Stimulated activated CD4-positive, alpha-beta T cell treated with anti-CD3 and anti-CD28 coated beads, Interleukin-2, amount 100 ng/mL, for 4 hours (primary cell): Measurements from ENCODE around the gene DACT3.
A peak's percentile ranks its signal among the peaks of the same experiment; 100 is the strongest.
"Not testable (repeated sequence)": the region's sequence is repeated elsewhere in the genome, so short reads cannot be mapped to it uniquely, and the experiment has no call there.

Experiments used
- DNase-seq: peaks from one replicate; pipeline ENCODE4 v3.0.0-alpha.2; 2020; ENCODE audit warnings: low read depth

DACT3 gene

GRCh38 chr19:46634045-46634655 lies 26.8 kb downstream of the DACT3 start:
- DNase-seq, result peak; percentile 92

DNA sequence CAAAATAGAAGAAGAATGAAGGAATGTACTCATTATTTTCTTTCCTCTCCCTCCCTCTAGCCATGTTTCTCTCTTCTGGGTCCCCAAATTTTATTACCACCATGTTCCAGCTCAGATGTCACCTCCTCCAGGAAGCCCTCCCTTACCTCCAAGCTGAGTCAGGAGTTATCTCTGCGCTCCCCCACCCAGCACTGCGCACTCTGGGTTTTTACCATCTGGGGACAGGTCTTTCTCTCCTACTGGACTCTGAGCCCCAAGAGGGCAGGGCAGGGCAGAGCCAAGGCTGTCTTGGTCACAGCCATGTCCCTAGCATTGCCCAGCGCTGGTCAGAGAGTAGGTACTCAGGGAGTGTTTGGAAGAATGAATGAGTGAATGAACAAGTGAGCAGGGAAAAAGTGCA lies 27.9 kb downstream of the DACT3 start:
- no peak for DNase-seq

DNA sequence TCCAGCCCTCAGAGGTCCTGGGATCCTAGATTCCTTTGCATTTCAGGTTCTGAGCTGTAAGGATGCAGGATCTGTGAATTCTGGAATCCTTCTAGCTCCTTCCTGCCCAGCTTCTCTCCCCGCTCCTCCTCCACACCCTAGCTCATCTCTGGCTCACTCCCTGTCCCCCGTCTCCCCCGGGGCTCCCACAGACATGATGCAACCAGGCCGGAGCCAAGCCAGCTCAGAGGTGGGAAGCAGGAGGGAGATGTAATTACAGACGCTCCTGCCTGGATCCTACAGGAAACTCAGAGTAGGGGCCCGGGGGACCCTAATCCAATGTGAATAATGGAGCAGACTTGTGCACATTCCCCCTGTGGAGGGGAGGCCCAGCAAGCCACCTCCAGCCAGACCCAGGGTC lies 29.5 kb downstream of the DACT3 start:
- no peak for DNase-seq

DNA sequence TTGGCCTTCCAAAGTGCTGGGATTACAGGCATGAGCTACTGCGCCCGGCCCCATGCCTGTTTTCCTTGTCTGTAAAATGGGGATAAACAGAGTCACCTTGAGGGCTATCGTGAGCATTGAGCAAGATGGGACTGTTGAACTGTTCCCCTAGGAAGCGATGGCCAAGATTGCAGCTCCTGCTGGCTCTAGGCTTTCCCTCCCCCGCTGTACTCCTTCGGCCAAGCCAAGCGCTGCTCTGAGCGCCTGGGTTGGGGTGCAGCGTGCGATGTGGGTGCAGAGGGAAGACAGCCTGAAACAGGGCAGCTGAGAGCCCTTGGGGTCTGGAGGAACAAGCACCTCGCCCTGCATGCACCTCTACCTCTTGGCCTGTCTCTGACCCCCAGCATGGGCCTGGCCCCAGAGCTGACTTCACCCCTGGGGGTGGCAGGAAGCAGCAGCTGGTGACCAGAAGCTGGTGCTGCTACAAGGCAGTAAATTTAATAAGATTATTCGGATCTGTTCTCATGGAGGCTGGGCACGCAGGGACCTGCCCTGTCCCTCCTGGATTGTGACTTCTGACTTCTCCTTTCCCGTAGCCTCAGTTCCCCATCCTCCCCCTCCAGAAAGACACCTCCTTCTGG lies 30.3 kb downstream of the DACT3 start:
- DNase-seq, result no peak

DNA sequence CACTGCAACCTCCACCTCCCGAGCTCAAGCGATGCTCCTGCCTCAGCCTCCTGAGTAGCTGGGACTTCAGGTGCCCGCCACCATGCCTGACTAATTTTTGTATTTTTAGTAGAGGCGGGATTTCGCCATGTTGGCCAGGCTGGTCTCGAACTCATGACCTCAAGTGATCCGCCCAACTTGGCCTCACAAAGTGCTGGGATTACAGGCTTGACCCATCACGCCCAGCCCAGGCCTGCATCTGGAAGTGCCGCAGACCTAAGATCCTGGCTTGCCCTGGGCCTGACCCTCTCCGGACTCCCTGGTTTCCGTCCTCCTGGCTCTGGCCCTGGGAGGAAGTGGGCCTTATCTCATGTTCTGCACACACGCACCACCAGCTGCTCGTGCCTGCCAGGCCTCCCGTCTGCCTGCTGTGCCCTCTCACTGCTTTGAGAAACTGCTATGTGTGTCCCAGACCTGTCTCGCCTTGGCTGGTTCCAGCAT lies 31.4 kb downstream of the DACT3 start:
- DNase-seq, result no peak

DNA sequence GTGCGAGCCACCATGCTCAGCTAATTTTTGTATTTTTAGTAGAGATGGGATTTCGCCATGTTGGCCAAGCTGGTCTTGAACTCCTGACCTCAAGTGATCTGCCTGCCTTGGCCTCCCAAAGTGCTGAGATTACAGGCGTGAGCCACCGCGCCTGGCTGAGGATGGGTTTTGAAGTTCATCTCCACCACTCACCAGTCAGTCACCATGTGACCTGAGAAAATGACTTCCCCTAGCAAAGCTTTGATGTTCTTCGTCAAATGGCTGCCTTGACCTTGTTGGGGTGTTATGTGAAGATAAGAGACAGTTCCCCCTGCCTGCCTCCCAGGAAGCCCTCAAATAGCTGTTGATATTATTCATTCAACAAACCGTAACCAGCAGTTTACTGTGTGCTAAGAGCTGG lies 32.0 kb downstream of the DACT3 start:
- not testable (repeated sequence) for DNase-seq

DNA sequence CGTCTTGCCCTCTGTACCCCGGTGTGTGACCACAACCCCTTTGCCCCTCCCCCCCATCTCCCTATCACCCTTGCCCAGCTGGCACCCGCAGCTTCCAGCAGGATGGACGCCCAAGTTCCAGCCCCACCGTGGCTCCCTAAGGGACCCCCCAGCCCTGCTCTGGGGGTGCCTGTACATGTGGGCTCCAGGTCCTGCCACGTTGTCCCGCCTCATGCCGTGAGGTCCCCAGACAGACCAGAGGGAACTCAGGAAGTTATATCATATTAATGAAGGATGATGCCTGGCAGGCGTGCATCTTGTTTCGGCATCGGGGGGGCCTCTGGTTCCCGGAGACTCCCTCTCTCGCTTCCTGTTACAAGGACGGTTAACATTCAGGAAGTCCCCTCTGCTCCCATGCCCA lies 34.5 kb downstream of the DACT3 start:
- no peak for DNase-seq

GRCh38 chr19:46625731-46626130 lies 35.3 kb downstream of the DACT3 start:
- no peak for DNase-seq

- DNase-seq, result no peak
Observed at GRCh38 chr19:46624958-46625661, 35.9 kb downstream of the DACT3 start, which contains the start of gene PTGIR. TSS of gene PTGIR (minus strand) at chr19:46625089. CDS start at chr19:46624225, 864 bp downstream.

DNA sequence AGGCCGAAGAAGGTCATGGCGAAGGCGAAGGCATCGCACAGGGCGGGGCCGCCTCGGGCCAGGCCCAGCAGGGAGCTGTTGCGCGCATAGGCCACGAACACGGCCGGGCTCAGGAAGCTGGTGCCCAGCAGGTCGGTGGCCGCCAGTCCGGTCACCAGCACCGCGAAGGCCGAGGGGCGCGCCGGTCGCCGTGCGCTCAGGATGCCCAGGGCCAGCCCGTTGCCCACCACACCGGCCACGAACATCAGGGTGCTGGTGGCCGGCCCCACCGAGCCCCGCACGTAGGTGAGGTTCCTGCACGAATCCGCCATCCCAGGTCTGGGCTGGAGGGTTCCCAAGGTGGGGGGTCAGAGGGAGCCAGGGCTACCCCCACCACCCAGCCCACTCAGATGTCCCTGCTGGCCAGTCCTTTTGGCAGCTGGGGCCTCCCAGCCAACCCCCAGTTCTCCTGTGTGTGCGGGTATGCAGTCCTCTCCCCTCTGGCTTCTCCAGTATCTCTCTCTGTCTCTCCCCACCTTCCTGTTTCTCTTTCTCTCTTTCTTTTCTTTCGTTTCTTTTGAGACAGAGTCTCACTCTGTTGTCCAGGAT lies 37.0 kb downstream of the DACT3 start:
- DNase-seq, result no peak

DNA sequence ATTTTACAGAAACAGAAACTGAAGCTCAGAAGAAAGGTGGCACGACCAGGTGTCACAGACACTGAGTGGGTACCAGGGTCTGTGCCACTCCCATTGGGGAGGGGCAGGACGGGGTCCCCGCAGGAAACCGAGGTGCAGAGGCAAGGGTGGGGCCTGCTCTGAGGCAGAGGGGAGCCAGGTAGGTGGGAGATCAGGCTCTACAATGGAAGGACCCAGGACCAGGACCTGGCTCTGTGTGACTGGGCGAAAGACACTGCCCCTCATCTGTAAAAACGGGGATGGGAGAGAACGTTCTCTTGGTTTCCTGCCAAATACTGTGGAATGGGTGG lies 38.9 kb downstream of the DACT3 start:
- no peak for DNase-seq

DNA sequence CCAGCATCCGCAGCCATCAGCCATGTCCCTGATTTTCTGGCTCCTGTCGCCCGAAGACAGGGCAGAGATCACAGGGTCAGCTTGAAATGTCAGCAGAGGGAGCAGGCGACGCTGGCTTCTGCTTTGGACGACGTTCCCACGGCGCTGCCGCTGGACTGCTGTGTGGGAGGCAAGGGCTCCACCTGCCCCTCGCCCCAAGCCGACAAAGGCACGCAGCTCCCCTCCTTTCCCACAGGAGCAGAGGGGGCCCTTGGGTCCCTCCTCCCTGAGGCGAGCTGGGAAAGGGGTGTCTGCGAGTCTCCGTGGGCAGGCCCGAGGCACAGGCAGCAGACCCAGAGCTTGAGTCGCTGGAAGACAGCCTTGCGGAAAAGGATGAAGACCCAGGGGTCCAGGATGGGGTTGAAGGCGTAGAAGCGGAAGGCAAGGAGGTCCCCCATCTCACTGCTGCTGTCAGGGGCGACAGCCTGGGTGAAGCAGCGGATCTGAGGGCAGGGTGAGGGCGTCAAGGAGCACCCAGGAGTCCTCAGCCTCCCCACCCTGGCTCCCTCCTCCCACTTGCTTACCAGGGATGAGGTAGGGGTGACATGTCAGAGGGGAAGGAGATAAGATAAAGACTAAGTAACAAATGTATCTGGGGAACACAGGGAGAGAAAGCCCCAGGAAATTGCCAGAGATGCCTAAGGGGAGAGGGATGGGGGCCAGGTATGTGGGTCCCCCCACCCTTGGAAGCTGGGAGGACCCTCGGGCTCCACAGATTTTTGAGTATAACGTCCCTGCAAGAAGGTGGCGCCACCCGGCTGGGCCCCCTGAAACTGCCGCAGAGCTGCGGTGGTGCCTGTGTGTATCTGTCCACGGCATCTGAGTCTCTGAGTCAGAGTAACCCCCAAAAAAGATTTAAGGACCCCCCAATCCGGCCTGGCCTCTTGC lies 39.5 kb downstream of the DACT3 start:
- no peak for DNase-seq

GRCh38 chr19:46620716-46621115 lies 40.3 kb downstream of the DACT3 start:
- DNase-seq, result no peak

- no peak for DNase-seq
Observed at GRCh38 chr19:46620267-46620666, 40.7 kb downstream of the DACT3 start.

DNA sequence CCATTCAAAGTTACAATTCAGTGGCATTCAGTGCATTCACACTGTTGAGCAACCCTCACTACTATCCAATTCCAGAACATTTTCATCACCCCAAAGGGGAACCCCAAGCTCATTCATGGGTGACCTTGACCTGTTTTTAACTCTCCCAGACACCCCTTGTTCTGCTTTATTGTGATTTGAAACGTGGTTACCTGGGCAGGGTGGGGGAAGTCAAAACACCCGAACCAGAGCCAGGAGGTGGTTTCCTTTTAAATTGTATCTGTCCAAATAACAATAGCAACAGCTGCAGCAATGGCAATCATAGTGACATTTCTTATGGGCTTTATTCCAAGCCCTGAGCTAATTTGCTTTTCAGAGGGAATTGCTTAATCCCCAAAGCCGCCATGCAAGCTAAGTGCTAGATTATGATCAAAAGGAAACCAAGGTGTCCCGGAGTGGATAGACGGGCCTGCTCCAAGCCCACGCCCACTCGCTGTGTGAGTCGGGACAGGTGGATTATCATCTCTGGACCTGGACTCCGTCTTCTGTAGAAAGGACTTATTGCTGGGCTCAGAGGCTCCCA lies 42.2 kb downstream of the DACT3 start:
- no peak for DNase-seq

DNA sequence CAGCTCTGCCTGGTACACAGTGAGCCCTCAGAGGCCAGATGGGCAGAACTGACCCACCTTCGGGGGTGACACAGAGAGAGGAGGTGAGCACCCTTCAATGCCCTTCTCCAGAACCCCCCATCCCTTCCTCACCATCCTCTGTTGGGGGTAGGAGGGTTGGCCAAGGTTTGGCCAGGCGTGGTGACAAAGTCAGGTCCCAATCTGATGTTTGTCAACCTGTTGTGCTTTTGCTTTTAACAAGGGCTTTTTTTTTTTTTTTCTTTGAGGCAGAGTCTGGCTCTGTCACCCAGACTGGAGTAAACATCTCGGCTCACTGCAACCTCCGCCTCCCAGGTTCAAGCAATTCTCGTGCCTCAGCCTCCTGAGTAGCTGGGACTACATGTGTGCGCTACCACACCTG lies 43.4 kb downstream of the DACT3 start:
- DNase-seq, result no peak

- no peak for DNase-seq
Observed at GRCh38 chr19:46616631-46617322, 44.2 kb downstream of the DACT3 start.

GRCh38 chr19:46615966-46616365 lies 45.0 kb downstream of the DACT3 start:
- DNase-seq, result no peak

- DNase-seq, result peak; percentile 71
Observed at GRCh38 chr19:46614114-46614722, 46.8 kb downstream of the DACT3 start.

DNA sequence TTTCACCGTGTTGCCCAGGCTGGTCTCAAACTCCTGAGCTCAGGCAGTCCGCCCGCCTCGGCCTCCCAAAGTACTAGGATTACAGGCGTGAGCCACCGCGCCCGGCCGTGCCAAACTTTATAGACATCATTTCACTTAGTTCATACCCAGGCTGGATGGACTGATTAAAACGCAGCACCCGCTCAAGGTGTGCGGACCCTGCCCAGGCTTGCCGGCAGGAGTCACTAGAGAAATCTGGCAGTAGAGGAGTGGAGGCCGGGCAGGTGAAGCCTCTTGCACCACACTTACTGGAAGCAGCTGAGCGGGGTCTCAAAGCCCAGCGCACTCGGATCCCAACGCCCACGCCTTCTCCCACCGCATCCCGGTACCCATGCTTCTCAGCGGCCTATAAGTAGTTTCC lies 47.5 kb downstream of the DACT3 start:
- DNase-seq, result no peak

DNA sequence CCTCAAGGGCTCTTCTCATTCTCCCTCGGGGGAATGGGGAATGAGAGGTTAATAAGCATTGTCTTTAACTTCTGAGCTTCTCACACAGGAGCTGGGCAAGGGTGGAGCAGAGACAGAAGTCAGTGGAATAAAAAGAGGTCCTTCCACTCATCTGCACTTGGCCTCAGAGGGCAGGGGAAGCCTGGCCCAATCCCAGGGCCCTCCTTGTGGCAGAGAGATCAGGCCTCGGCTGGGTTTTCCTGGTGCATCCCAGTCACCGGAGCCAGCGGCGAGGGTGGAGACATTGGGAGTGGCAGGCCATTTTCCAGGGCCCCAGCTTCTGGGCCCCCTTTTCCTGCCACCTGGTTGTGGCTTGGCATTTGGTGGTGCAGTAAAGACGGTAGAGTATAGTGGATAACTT lies 49.2 kb downstream of the DACT3 start:
- DNase-seq, result no peak
